Measurements from ENCODE around the gene TMPRSS11A. TPM values are rescaled to one million over a fixed set of nuclear protein-coding genes. Genes with fewer than 3 reads are reported as not detected.

TMPRSS11A gene
- not detected in 5 replicates for total RNA-seq (2022; extraction: Qiagen RNA extraction)

GRCh38 chr4:67963356-67963755 lies at the start of gene TMPRSS11A:
TSS of gene TMPRSS11A (minus strand) at chr4:67963493. CDS start at chr4:67963393, 100 bp downstream.

GRCh38 chr4:67883902-67884301 lies 79.4 kb downstream of the TMPRSS11A start, which contains the start of gene TMPRSS11D:
TSS of gene TMPRSS11D (minus strand) at chr4:67884002. CDS start at chr4:67883933, 69 bp downstream.

Other genes starting within 250 kb of the TMPRSS11A start
- gene GNRHR, start 209.1 kb downstream of the TMPRSS11A start, total RNA-seq (2022; extraction: Qiagen RNA extraction) = not detected in 5 replicates
- gene TMPRSS11D, start 79.5 kb downstream of the TMPRSS11A start, total RNA-seq (2022; extraction: Qiagen RNA extraction) = not detected in 5 replicates
- gene TMPRSS11F, start 166.4 kb upstream of the TMPRSS11A start, total RNA-seq (2022; extraction: Qiagen RNA extraction) = not detected in 5 replicates